Epithelial cell of esophagus (primary cell): ENCODE results near the gene RRP1.
A peak's percentile ranks its signal among the peaks of the same experiment; 100 is the strongest.

Experiments used
- DNase-seq: peaks from one replicate; pipeline ENCODE4 v3.0.0; 2010; ENCODE audit warnings: low read depth
- H3K4me3 ChIP-seq: 2 replicates; pipeline ENCODE4 v1.5.1; 2011; ENCODE audit warnings: mild to moderate bottlenecking, low read length, control low read depth
- CTCF ChIP-seq: IDR thresholded peaks from 2 replicates; pipeline ENCODE4 v1.5.1; 2011; ENCODE audit warnings: low read depth, mild to moderate bottlenecking, low read length, control low read depth, inconsistent platforms; ENCODE audit not compliant: insufficient read depth; ENCODE audit errors: missing control alignments

RRP1 gene

GRCh38 chr21:43777953-43778352, 11.4 kb upstream of the RRP1 start:
- TF ChIP-seq CTCF = no peak
- no peak overlapping the region for H3K4me3 ChIP-seq
- DNase-seq = no peak

DNA sequence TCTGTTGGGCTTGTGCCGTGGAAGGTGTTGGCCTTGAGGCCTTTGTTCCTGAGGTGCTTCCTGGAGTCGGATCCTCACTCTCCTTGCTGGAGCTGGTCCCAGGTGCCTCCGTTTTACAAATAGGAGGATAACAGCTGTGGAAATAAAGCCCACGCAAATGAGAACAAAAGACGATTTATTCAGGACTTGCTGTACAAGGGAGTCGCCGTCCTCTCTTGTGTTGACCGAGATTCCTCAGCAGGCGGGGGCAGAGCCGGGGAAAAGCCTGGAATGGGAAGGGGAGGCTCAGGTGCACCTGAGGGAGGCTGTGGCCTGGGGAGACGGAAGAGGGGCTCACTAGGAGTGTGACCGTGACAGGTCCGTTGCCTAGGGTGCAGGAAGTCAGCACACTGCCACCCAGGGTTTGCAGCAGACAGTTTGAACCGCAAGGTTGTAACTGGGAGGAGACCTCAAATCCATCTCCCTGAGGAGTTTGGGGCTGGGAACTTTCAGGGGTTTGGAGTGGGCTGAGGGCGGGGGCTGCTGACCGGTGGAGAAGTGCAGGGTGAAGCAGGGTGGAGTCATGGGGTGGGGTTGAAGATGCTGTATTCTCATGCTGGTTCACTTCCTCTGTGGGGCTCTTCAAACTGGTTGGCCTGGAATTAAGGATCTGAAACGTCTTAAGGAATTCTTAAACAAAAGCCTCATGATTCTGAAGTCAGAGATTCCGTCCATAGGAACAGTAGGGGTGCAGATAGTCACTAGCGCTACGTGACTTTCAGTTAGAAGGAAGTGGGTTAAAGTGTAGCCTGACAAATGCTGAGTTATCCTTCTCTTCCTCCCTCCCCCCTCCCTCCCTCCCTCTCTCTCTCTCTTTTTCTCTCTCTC, 10.7 kb upstream of the RRP1 start:
- H3K4me3 ChIP-seq = no peak overlapping the region
- no peak for TF ChIP-seq CTCF
- peak; percentile 90 for DNase-seq

DNA sequence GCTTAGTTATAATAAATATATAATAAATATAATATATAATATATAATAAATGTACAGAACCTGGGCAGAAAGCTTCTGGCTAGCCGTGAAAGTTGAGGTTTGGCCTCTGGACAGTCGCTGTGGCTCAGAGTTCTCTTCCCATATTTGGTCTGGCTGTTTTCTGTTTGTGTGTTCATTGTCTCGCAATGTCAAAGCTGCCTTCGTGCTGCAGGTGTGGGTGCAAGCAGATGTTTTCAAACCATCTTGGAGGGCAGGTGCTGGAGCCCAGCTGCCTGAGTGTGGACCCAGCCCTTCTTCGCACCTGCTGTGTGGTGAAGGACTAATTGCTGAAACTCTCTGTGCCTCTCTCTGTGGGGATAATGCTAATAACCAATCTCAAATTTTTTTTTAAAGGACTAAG, 9.7 kb upstream of the RRP1 start:
- DNase-seq = no peak
- TF ChIP-seq CTCF = no peak
- H3K4me3 ChIP-seq = no peak overlapping the region

DNA sequence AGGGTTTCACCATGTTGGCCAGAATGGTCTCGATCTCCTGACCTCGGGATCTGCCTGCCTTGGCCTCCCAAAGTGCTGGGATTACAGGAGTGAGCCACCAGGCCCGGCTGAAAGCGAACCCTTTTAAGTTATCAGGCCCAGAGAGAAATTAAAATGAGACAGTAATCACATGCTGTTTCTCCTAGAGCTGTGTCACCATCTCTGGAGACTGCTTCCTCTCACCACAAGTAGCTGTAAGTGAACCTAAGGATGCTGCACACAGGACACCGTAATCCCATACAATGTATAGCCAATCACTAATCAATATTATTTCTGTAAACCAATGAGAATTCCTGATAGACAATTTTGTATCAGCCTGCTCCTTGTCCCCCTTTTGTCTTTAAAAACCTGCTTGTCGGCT, 7.5 kb upstream of the RRP1 start:
- no peak for TF ChIP-seq CTCF
- no peak overlapping the region for H3K4me3 ChIP-seq
- DNase-seq = no peak

- no peak overlapping the region for H3K4me3 ChIP-seq
- peak; percentile 91 for DNase-seq
- TF ChIP-seq CTCF = no peak
Observed at GRCh38 chr21:43782431-43783097, 6.8 kb upstream of the RRP1 start.

- peak; percentile 70 for DNase-seq
- H3K4me3 ChIP-seq = no peak overlapping the region
- no peak for TF ChIP-seq CTCF
Observed at GRCh38 chr21:43783098-43783700, 6.2 kb upstream of the RRP1 start.

GRCh38 chr21:43785134-43785533, 4.2 kb upstream of the RRP1 start:
- H3K4me3 ChIP-seq = no peak overlapping the region

More at GRCh38 chr21:43785134-43785533, 4.2 kb upstream of the RRP1 start:
- DNase-seq = no peak
- no peak for TF ChIP-seq CTCF
